ENCODE measurements around the gene PLXNA4.

The PLXNA4 gene

DNA sequence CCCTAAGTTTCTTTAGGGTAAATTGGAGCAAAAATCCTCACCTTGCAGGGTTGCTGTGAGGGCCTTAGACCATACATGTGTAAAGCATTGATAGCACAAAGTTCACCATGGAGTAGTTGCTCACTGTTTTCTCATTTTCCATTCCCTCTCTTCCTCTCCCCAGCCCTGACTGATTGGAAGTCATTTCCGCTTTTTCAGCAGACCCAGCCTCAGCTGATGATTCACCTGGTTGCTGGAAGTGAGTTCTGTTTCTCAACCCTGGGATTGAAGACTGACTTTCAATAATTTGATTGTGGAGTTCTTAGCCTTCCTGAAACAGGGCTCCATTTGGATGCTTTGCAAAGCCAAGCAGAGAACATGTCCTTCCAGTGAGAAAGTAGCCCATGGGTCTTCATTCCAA lies 107.0 kb downstream of the PLXNA4 start:
- in situ Hi-C loops (cut with MboI; ENCODE audit: low sequenced_read_pairs), result no loop called here
- H3K27me3 ChIP-seq (ENCODE audit: low read depth), result no peaks in the 10 kb centered on the region
- no peaks in the 10 kb centered on the region for H3K36me3 ChIP-seq (replicated peaks)
- H3K4me1 ChIP-seq, result no peaks in the 10 kb centered on the region
- H3K4me3 ChIP-seq, result no peak overlapping the region
- no peak for DNase-seq (ENCODE audit: low spot score in 2 of 2)
- H3K9me3 ChIP-seq, result no peaks in the 10 kb centered on the region

GRCh38 chr7:132466367-132466766 lies 109.9 kb downstream of the PLXNA4 start:
- H3K9me3 ChIP-seq, result no peaks in the 10 kb centered on the region
- H3K4me3 ChIP-seq, result no peak overlapping the region
- peaks cover 3% of the 10 kb centered on the region for H3K27me3 ChIP-seq (ENCODE audit: low read depth)
- in situ Hi-C loops (cut with MboI; ENCODE audit: low sequenced_read_pairs), result no loop called here
- no peaks in the 10 kb centered on the region for H3K4me1 ChIP-seq
- no peaks in the 10 kb centered on the region for H3K36me3 ChIP-seq (replicated peaks)
- no peak for DNase-seq (ENCODE audit: low spot score in 2 of 2)

DNA sequence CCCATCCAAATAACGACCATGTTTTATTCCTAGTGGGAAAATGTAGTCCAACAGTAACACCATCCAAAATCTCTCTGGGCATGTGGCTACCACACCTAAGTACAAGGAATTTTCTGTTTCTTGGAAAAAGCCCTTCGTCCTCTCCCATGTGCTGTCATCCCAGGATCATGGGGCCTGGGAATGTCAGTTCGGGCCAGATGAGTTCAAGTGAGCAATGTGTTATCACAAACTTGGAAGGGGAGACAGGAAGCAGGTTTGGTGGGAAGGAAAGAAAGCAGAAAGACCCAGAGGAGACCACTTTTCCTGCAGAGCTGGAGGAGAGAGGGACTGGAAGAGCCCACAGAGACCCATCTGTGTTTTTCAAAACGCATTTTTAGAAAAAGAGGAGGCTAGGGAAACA lies 110.8 kb downstream of the PLXNA4 start:
- Histone ChIP-seq H3K4me3 (no peak overlapping the region), H3K27me3 (ENCODE audit: low read depth) (peaks cover 3% of the 10 kb centered on the region), H3K4me1 (no peaks in the 10 kb centered on the region), H3K9me3 (no peaks in the 10 kb centered on the region), H3K36me3 (replicated peaks) (no peaks in the 10 kb centered on the region)
- no peak for DNase-seq (ENCODE audit: low spot score in 2 of 2)
- in situ Hi-C loops (cut with MboI; ENCODE audit: low sequenced_read_pairs), result no loop called here

DNA sequence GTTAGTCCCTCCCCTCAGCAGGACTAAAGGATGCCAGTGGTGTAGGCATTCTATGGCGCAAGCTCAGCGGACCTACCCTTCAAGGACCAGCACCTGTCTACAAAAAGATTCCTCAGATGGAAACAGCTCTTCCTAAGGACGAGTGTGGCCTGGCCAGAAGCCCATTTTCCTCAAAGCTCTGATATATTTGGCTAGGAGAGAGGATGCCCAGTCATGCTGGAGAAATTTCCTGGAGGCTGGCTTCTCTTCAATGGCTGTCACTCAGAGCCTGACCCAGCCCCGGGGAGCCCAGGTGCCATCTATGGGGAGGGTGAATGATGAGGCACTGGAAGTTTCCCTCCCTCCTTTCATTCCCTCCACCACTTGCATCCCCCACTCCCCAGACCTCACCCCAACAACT lies 111.5 kb downstream of the PLXNA4 start:
- H3K9me3 ChIP-seq, result no peaks in the 10 kb centered on the region
- in situ Hi-C loops (cut with MboI; ENCODE audit: low sequenced_read_pairs), result no loop called here
- no peak overlapping the region for H3K4me3 ChIP-seq
- no peak for DNase-seq (ENCODE audit: low spot score in 2 of 2)
- peaks cover 3% of the 10 kb centered on the region for H3K27me3 ChIP-seq (ENCODE audit: low read depth)
- H3K36me3 ChIP-seq (replicated peaks), result no peaks in the 10 kb centered on the region
- H3K4me1 ChIP-seq, result no peaks in the 10 kb centered on the region

- Histone ChIP-seq H3K36me3 (replicated peaks) (no peaks in the 10 kb centered on the region), H3K27me3 (ENCODE audit: low read depth) (peaks cover 3% of the 10 kb centered on the region), H3K4me1 (no peaks in the 10 kb centered on the region), H3K9me3 (no peaks in the 10 kb centered on the region), H3K4me3 (no peak overlapping the region)
- in situ Hi-C loops (cut with MboI; ENCODE audit: low sequenced_read_pairs), result no loop called here
- no peak for DNase-seq (ENCODE audit: low spot score in 2 of 2)
These were observed 112.3 kb downstream of the PLXNA4 start for GRCh38 chr7:132463922-132464321.

GRCh38 chr7:132462478-132462877 lies 113.8 kb downstream of the PLXNA4 start:
- Histone ChIP-seq H3K27me3 (ENCODE audit: low read depth) (peaks cover 6% of the 10 kb centered on the region), H3K4me3 (no peak overlapping the region), H3K9me3 (no peaks in the 10 kb centered on the region), H3K36me3 (replicated peaks) (no peaks in the 10 kb centered on the region), H3K4me1 (no peaks in the 10 kb centered on the region)
- no peak for DNase-seq (ENCODE audit: low spot score in 2 of 2)
- in situ Hi-C loops (cut with MboI; ENCODE audit: low sequenced_read_pairs), result no loop called here

GRCh38 chr7:132461032-132461592 lies 115.2 kb downstream of the PLXNA4 start:
- Histone ChIP-seq H3K4me1 (no peaks in the 10 kb centered on the region), H3K27me3 (ENCODE audit: low read depth) (peaks cover 6% of the 10 kb centered on the region), H3K4me3 (no peak overlapping the region), H3K36me3 (replicated peaks) (no peaks in the 10 kb centered on the region), H3K9me3 (no peaks in the 10 kb centered on the region)
- DNase-seq (ENCODE audit: low spot score in 2 of 2), result no peak
- in situ Hi-C loops (cut with MboI; ENCODE audit: low sequenced_read_pairs), result no loop called here

- H3K4me1 ChIP-seq, result no peaks in the 10 kb centered on the region
- in situ Hi-C loops (cut with MboI; ENCODE audit: low sequenced_read_pairs), result no loop called here
- no peaks in the 10 kb centered on the region for H3K36me3 ChIP-seq (replicated peaks)
- peaks cover 6% of the 10 kb centered on the region for H3K27me3 ChIP-seq (ENCODE audit: low read depth)
- no peaks in the 10 kb centered on the region for H3K9me3 ChIP-seq
- no peak overlapping the region for H3K4me3 ChIP-seq
- no peak for DNase-seq (ENCODE audit: low spot score in 2 of 2)
These were observed 117.5 kb downstream of the PLXNA4 start for GRCh38 chr7:132458729-132459128.

DNA sequence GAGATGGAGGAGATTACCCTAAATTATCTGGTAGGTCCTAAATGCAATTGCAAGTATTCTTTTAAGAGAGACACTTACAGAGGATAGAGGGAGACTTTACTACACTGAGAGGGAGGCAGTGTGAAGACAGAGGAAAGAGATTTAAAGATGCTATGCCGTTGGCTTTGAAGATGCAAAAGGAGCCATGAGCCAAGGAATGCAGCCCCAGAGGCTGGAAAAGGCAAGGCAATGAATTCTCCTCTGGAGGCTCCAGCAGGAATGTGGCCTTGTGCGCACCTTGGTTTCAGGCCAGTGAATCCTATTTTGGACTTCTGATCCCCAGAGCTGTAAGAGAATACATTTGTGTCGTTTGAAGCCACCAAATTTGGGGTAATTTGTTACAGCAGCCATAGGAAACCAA lies 118.6 kb downstream of the PLXNA4 start:
- H3K9me3 ChIP-seq, result no peaks in the 10 kb centered on the region
- no peaks in the 10 kb centered on the region for H3K36me3 ChIP-seq (replicated peaks)
- H3K4me3 ChIP-seq, result no peak overlapping the region
- H3K27me3 ChIP-seq (ENCODE audit: low read depth), result peaks cover 6% of the 10 kb centered on the region
- no peaks in the 10 kb centered on the region for H3K4me1 ChIP-seq
- in situ Hi-C loops (cut with MboI; ENCODE audit: low sequenced_read_pairs), result no loop called here
- DNase-seq (ENCODE audit: low spot score in 2 of 2), result no peak

DNA sequence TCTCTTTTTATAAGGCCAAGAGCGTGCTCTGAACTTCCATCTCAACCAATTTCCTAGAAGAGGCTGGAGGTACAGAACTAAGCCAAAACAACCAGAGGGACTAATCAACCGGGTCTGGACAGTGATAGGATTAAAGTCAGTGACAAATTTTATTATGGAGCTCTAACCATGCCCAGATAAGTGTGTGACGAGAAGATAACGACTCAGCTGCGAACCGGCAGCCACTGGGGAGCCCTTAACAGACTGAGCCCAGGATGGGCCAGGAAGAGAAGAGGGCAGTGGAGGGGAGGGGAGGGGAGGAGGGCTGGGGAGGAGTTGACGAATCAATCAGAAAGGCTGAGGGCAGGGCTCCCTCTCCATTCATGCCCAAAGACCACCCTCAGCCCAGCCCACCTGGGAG lies 119.9 kb downstream of the PLXNA4 start:
- Histone ChIP-seq H3K27me3 (ENCODE audit: low read depth) (0 out of 2 replicates have a peak, but pooled peaks cover 3% of the 10 kb centered on the region), H3K36me3 (replicated peaks) (no peaks in the 10 kb centered on the region), H3K4me1 (no peaks in the 10 kb centered on the region), H3K9me3 (no peaks in the 10 kb centered on the region), H3K4me3 (no peak overlapping the region)
- no peak for DNase-seq (ENCODE audit: low spot score in 2 of 2)
- in situ Hi-C loops (cut with MboI; ENCODE audit: low sequenced_read_pairs), result no loop called here

DNA sequence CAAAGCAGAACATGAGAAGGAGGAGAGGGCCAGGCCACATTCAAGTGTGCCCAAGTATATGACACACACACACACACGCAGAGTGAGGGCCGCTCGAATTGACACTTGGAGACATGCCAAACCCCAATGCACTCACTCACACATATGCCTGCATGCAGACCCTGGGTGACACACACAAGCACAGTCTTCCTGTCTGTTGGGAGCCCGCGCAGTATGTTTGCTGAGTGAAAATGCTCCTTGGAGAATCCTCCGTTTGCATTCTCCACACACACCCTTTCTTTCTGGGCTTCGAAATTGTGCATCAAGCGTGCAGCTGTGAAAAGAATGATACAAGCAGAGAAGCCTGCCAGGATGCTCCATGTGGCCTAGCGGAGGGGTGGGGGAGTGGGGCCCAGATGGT lies 120.9 kb downstream of the PLXNA4 start:
- Histone ChIP-seq H3K4me3 (no peak overlapping the region), H3K9me3 (no peaks in the 10 kb centered on the region), H3K36me3 (replicated peaks) (no peaks in the 10 kb centered on the region), H3K27me3 (ENCODE audit: low read depth) (0 out of 2 replicates have a peak, but pooled peaks cover 3% of the 10 kb centered on the region), H3K4me1 (no peaks in the 10 kb centered on the region)
- DNase-seq (ENCODE audit: low spot score in 2 of 2), result no peak
- in situ Hi-C loops (cut with MboI; ENCODE audit: low sequenced_read_pairs), result no loop called here

DNA sequence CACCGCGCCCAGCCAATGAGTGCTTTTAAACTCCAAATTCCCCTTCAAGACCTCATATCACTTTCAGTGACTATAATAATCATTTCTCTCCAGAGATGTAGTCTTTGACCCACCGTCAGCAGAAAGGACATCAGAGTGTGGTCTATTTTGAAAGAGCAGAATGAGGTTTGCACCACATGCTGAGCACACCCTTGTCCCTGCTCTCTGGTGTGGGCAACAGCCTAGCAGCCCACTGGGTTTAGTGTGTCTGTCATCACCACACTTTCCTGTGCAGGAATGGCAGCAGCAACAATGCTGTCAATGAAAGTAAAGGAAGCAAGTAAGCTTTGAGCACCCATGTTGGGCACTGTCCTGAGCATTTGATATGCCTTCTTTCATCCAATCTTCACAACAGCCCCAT lies 122.4 kb downstream of the PLXNA4 start:
- Histone ChIP-seq H3K27me3 (ENCODE audit: low read depth) (0 out of 2 replicates have a peak, but pooled peaks cover 3% of the 10 kb centered on the region), H3K36me3 (replicated peaks) (no peaks in the 10 kb centered on the region), H3K4me1 (no peaks in the 10 kb centered on the region), H3K4me3 (no peak overlapping the region), H3K9me3 (no peaks in the 10 kb centered on the region)
- in situ Hi-C loops (cut with MboI; ENCODE audit: low sequenced_read_pairs), result no loop called here
- no peak for DNase-seq (ENCODE audit: low spot score in 2 of 2)

DNA sequence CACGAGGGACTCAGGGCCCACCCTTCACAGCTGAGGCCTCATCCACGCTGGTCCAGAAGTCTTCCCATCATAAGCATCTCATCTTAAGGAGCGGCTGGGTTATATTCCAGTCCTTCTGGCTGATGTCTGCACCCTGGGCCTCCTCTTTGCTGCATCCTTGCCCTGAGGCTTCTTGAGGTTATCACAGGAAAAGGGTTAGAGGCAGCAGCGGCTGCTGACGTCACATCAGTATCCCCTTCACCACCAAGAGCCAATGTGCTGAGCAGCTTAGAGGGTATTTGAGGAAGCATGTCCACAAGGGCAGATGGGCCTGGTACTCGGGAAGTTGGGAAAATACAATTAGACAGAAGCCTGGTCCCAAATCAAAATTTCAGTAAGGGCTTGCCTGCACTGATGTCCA lies 125.1 kb downstream of the PLXNA4 start:
- DNase-seq (ENCODE audit: low spot score in 2 of 2), result no peak
- Histone ChIP-seq H3K9me3 (no peaks in the 10 kb centered on the region), H3K4me3 (no peak overlapping the region), H3K27me3 (ENCODE audit: low read depth) (no peaks in the 10 kb centered on the region), H3K36me3 (replicated peaks) (no peaks in the 10 kb centered on the region), H3K4me1 (no peaks in the 10 kb centered on the region)
- in situ Hi-C loops (cut with MboI; ENCODE audit: low sequenced_read_pairs), result no loop called here

DNA sequence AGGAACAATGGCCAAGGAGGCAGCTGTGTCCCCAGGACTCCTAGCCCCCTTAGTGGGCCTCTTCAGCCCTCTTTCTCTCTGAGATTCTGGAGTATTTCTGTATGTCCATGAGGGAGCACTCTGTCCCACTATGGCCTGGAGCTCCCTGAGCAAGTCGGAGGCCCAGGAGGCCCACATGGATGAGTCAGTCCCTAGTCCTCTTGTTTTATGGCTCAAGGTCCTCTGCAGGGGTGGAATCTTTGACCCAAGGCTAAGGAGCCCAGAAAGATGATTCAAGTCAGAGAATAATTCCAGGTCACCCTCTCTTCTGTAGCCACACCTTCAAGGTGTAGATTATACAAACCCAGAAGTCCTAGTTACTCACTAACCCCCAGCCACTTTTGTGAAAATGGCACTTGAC lies 125.6 kb downstream of the PLXNA4 start:
- H3K4me3 ChIP-seq, result no peak overlapping the region
- DNase-seq (ENCODE audit: low spot score in 2 of 2), result no peak
- H3K9me3 ChIP-seq, result no peaks in the 10 kb centered on the region
- H3K4me1 ChIP-seq, result no peaks in the 10 kb centered on the region
- in situ Hi-C loops (cut with MboI; ENCODE audit: low sequenced_read_pairs), result no loop called here
- H3K36me3 ChIP-seq (replicated peaks), result no peaks in the 10 kb centered on the region
- H3K27me3 ChIP-seq (ENCODE audit: low read depth), result no peaks in the 10 kb centered on the region

GRCh38 chr7:132450188-132450587 lies 126.1 kb downstream of the PLXNA4 start:
- Histone ChIP-seq H3K4me1 (no peaks in the 10 kb centered on the region), H3K36me3 (replicated peaks) (no peaks in the 10 kb centered on the region), H3K9me3 (no peaks in the 10 kb centered on the region), H3K4me3 (no peak overlapping the region), H3K27me3 (ENCODE audit: low read depth) (no peaks in the 10 kb centered on the region)
- in situ Hi-C loops (cut with MboI; ENCODE audit: low sequenced_read_pairs), result no loop called here
- no peak for DNase-seq (ENCODE audit: low spot score in 2 of 2)
